GM12873 (cell line): ENCODE results near the gene BTBD8.

Source experiments
- CTCF ChIP-seq: IDR thresholded peaks from 2 replicates; pipeline ENCODE4 v1.5.1; 2012; ENCODE audit warnings: low read depth, mild to moderate bottlenecking, moderate library complexity, low read length, control low read depth; ENCODE audit not compliant: insufficient read depth; ENCODE audit errors: missing control alignments

The BTBD8 gene

GRCh38 chr1:92168657-92169056 is 88.5 kb downstream of the BTBD8 start:
- TF ChIP-seq CTCF = no peak

- TF ChIP-seq CTCF = no peak
Measured at GRCh38 chr1:92169214-92170005, 89.3 kb downstream of the BTBD8 start.

GRCh38 chr1:92184632-92185031 is 104.5 kb downstream of the BTBD8 start:
- TF ChIP-seq CTCF = no peak

GRCh38 chr1:92186081-92186480 is 105.9 kb downstream of the BTBD8 start:
- no peak for TF ChIP-seq CTCF

- no peak for TF ChIP-seq CTCF
Measured at GRCh38 chr1:92188436-92189255, 108.5 kb downstream of the BTBD8 start.

- TF ChIP-seq CTCF = no peak
Measured at GRCh38 chr1:92191726-92192125, 111.6 kb downstream of the BTBD8 start.

GRCh38 chr1:92192246-92192645 is 112.1 kb downstream of the BTBD8 start:
- no peak for TF ChIP-seq CTCF
